HEK293 (cell line): Measurements from ENCODE around the gene FOXC2.

ENCODE experiments used
- CTCF ChIA-PET: fragments of 350-600 bp; formaldehyde crosslinking; extraction: SDS; loops from one replicate; lab custom pipeline; 2021; ENCODE audit warnings: antibody characterized with exemption; lab: Yijun Ruan, JAX
- POLR2A ChIA-PET: fragments of 300-600 bp; formaldehyde crosslinking; extraction: SDS; loops from one replicate; lab custom pipeline; 2020; ENCODE audit warnings: antibody characterized with exemption, inconsistent platforms; lab: Yijun Ruan, JAX
- H3K27ac ChIP-seq: fragments of 200-500 bp; sonication (Bioruptor generic); 2 replicates; pipeline ENCODE4 v1.5.1; 2014; ENCODE audit warnings: low read depth, low read length, control low read depth, inconsistent platforms; ENCODE audit errors: extremely low read depth
- H3K36me3 ChIP-seq, 2 experiments: fragments of 200-500 bp in 1 of 2; sonication (Bioruptor generic) in 1 of 2; 1 replicate in 1 of 2; 2 replicates in 1 of 2; pipeline ENCODE4 v1.5.1; 2014 to 2017; ENCODE audit warnings: inconsistent platforms in 2 of 2, low read length in 2 of 2; ENCODE audit not compliant: control insufficient read depth in 2 of 2, insufficient read depth in 1 of 2
- H3K4me1 ChIP-seq: fragments of 200-500 bp; sonication (Bioruptor generic); 2 replicates; pipeline ENCODE4 v1.5.1; 2014; ENCODE audit warnings: mild to moderate bottlenecking, low read length, inconsistent platforms; ENCODE audit not compliant: control insufficient read depth, insufficient read depth
- H3K4me3 ChIP-seq: 2 replicates; pipeline ENCODE4 v1.5.1; 2011; ENCODE audit warnings: low read depth, mild to moderate bottlenecking, control low read depth, low read length, moderate library complexity
- H3K9me3 ChIP-seq: fragments of 200-500 bp; sonication (Bioruptor generic); 2 replicates; pipeline ENCODE4 v1.5.1; 2014; ENCODE audit warnings: low read depth, low read length, inconsistent platforms; ENCODE audit not compliant: control insufficient read depth, insufficient read depth
- EGR2 ChIP-seq: fragments of 450-650 bp; formaldehyde crosslinking; IDR thresholded peaks from 2 replicates; pipeline ENCODE4 v1.5.1; 2016; ENCODE audit warnings: low read depth, missing biosample characterization, missing genetic modification characterization
- HOXC10 ChIP-seq: sonication (generic); formaldehyde crosslinking; IDR thresholded peaks from 2 replicates; pipeline ENCODE4 v1.8.1; 2023; ENCODE audit warnings: mild to moderate bottlenecking, missing genetic modification reagents
- KLF1 ChIP-seq: fragments of 450-650 bp; formaldehyde crosslinking; IDR thresholded peaks from 2 replicates; pipeline ENCODE4 v1.5.1; 2016; ENCODE audit warnings: missing biosample characterization, missing genetic modification characterization
- PRDM1 ChIP-seq: fragments of 450-650 bp; formaldehyde crosslinking; IDR thresholded peaks from 2 replicates; pipeline ENCODE4; 2016; ENCODE audit warnings: missing biosample characterization, missing genetic modification characterization
- ZFHX2 ChIP-seq: fragments of 450-650 bp; formaldehyde crosslinking; conservative IDR thresholded peaks from 2 replicates; pipeline ENCODE4 v1.5.1; 2016; ENCODE audit warnings: missing biosample characterization, missing genetic modification characterization
- ZNF2 ChIP-seq: fragments of 450-650 bp; formaldehyde crosslinking; IDR thresholded peaks from 2 replicates; pipeline ENCODE4 v1.5.1; 2016; ENCODE audit warnings: missing biosample characterization, missing genetic modification characterization
- ZNF600 ChIP-seq: fragments of 450-650 bp; formaldehyde crosslinking; IDR thresholded peaks from 2 replicates; pipeline ENCODE4 v1.5.1; 2016; ENCODE audit warnings: missing biosample characterization, missing genetic modification characterization
- ZNF621 ChIP-seq: fragments of 450-650 bp; formaldehyde crosslinking; IDR thresholded peaks from 2 replicates; pipeline ENCODE4 v1.5.1; 2017; ENCODE audit warnings: missing biosample characterization, missing genetic modification characterization
- ZNF777 ChIP-seq: fragments of 450-650 bp; formaldehyde crosslinking; IDR thresholded peaks from 2 replicates; pipeline ENCODE4 v1.5.1; 2017; ENCODE audit warnings: missing biosample characterization, missing genetic modification characterization, borderline replicate concordance
- TF ChIP-seq, protein P1 (sequence below): fragments of 450-650 bp; formaldehyde crosslinking; conservative IDR thresholded peaks from 2 replicates; pipeline ENCODE4 v1.5.1; 2016; ENCODE audit warnings: low read depth, missing biosample characterization, missing genetic modification characterization
- TF ChIP-seq, protein P2 (sequence below): fragments of 450-650 bp; formaldehyde crosslinking; IDR thresholded peaks from 2 replicates; pipeline ENCODE4 v1.5.1; 2017; ENCODE audit warnings: missing biosample characterization, missing genetic modification characterization
- TF ChIP-seq, protein P3 (sequence below): fragments of 450-650 bp; formaldehyde crosslinking; IDR thresholded peaks from 2 replicates; pipeline ENCODE4 v1.5.1; 2016; ENCODE audit warnings: missing biosample characterization, missing genetic modification characterization, borderline replicate concordance
- TF ChIP-seq, protein P4 (sequence below): fragments of 450-650 bp; formaldehyde crosslinking; IDR thresholded peaks from 2 replicates; pipeline ENCODE4 v1.5.1; 2016; ENCODE audit warnings: missing biosample characterization, missing genetic modification characterization
- TF ChIP-seq, protein P5 (sequence below): IDR thresholded peaks from 2 replicates; pipeline ENCODE4 v1.6.1; 2011; ENCODE audit warnings: mild to moderate bottlenecking, low read depth, low read length, borderline replicate concordance

FOXC2 gene

DNA sequence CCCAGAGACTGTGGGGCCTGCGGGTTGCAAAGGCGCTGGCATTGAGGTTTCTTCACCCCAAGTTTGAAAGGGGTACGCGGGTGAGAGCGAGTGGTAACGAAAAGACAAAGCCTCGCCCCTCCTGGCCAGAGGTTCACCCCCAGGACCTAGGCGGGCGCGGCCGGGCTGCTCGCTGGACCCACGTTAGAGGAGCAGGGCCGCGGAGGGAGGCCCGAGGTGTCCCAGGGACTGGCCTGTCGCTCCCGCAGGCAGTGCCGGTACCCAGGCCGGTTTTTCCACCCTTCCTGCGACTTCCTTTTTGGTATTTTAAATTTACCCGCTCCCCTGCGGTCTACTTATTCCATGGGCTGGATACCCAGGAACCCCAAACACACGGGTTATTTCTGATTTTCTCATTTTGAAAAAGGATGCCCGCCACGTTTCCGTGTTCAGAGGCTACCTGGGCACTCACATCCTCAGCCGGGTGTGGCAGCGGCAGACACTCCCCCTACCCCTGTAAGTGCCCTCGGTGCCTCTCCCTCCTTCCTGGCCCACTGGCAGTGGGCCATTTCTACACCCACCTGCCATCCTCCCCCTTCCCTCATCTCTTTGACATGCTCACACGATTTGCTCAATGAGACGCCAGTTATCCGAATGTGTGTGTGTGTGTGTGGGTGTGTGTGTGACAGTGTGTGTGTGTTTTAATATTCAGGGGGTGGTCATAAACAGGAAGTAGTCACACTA, 10.1 kb downstream of the FOXC2 start:
- no peak for TF ChIP-seq ZNF777 (tag by site-specific recombination)
- TF ChIP-seq, protein P1, sequence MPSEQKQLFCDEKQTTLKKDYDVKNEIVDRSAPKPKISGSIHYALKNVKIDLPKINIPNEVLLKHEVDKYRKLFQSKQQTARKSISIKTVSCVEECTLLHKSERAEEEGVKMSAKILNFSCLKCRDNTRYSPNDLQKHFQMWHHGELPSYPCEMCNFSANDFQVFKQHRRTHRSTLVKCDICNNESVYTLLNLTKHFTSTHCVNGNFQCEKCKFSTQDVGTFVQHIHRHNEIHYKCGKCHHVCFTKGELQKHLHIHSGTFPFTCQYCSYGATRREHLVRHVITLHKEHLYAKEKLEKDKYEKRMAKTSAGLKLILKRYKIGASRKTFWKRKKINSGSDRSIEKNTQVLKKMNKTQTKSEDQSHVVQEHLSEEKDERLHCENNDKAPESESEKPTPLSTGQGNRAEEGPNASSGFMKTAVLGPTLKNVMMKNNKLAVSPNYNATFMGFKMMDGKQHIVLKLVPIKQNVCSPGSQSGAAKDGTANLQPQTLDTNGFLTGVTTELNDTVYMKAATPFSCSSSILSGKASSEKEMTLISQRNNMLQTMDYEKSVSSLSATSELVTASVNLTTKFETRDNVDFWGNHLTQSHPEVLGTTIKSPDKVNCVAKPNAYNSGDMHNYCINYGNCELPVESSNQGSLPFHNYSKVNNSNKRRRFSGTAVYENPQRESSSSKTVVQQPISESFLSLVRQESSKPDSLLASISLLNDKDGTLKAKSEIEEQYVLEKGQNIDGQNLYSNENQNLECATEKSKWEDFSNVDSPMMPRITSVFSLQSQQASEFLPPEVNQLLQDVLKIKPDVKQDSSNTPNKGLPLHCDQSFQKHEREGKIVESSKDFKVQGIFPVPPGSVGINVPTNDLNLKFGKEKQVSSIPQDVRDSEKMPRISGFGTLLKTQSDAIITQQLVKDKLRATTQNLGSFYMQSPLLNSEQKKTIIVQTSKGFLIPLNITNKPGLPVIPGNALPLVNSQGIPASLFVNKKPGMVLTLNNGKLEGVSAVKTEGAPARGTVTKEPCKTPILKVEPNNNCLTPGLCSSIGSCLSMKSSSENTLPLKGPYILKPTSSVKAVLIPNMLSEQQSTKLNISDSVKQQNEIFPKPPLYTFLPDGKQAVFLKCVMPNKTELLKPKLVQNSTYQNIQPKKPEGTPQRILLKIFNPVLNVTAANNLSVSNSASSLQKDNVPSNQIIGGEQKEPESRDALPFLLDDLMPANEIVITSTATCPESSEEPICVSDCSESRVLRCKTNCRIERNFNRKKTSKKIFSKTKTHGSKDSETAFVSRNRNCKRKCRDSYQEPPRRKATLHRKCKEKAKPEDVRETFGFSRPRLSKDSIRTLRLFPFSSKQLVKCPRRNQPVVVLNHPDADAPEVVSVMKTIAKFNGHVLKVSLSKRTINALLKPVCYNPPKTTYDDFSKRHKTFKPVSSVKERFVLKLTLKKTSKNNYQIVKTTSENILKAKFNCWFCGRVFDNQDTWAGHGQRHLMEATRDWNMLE (tag by site-specific recombination): no peak
- TF ChIP-seq, protein P2, sequence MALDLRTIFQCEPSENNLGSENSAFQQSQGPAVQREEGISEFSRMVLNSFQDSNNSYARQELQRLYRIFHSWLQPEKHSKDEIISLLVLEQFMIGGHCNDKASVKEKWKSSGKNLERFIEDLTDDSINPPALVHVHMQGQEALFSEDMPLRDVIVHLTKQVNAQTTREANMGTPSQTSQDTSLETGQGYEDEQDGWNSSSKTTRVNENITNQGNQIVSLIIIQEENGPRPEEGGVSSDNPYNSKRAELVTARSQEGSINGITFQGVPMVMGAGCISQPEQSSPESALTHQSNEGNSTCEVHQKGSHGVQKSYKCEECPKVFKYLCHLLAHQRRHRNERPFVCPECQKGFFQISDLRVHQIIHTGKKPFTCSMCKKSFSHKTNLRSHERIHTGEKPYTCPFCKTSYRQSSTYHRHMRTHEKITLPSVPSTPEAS (tag by site-specific recombination): peak; percentile 53; the same call in 1 of the 2 replicates
- peak; percentile 97 for TF ChIP-seq EGR2 (tag by site-specific recombination)
- 0 out of 2 replicates have a peak, but pooled peaks have one; percentile 36 for TF ChIP-seq KLF1 (tag by site-specific recombination)
- no peak for TF ChIP-seq PRDM1 (tag by site-specific recombination)
- TF ChIP-seq, protein P3, sequence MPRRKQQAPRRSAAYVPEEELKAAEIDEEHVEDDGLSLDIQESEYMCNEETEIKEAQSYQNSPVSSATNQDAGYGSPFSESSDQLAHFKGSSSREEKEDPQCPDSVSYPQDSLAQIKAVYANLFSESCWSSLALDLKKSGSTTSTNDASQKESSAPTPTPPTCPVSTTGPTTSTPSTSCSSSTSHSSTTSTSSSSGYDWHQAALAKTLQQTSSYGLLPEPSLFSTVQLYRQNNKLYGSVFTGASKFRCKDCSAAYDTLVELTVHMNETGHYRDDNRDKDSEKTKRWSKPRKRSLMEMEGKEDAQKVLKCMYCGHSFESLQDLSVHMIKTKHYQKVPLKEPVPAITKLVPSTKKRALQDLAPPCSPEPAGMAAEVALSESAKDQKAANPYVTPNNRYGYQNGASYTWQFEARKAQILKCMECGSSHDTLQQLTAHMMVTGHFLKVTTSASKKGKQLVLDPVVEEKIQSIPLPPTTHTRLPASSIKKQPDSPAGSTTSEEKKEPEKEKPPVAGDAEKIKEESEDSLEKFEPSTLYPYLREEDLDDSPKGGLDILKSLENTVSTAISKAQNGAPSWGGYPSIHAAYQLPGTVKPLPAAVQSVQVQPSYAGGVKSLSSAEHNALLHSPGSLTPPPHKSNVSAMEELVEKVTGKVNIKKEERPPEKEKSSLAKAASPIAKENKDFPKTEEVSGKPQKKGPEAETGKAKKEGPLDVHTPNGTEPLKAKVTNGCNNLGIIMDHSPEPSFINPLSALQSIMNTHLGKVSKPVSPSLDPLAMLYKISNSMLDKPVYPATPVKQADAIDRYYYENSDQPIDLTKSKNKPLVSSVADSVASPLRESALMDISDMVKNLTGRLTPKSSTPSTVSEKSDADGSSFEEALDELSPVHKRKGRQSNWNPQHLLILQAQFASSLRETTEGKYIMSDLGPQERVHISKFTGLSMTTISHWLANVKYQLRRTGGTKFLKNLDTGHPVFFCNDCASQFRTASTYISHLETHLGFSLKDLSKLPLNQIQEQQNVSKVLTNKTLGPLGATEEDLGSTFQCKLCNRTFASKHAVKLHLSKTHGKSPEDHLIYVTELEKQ (tag by site-specific recombination): no peak
- no peak for TF ChIP-seq HOXC10 (CRISPR knock-in tag)
- TF ChIP-seq, protein P4, sequence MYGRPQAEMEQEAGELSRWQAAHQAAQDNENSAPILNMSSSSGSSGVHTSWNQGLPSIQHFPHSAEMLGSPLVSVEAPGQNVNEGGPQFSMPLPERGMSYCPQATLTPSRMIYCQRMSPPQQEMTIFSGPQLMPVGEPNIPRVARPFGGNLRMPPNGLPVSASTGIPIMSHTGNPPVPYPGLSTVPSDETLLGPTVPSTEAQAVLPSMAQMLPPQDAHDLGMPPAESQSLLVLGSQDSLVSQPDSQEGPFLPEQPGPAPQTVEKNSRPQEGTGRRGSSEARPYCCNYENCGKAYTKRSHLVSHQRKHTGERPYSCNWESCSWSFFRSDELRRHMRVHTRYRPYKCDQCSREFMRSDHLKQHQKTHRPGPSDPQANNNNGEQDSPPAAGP (tag by site-specific recombination): peak; percentile 59; the same call in 1 of the 2 replicates
- TF ChIP-seq ZFHX2 (tag by site-specific recombination): peak; percentile 99
- TF ChIP-seq, all 188 proteins: peak for 5
- Histone ChIP-seq H3K4me1 (peaks cover 3% of the 10 kb centered on the region; the same call in 1 of the 2 replicates), H3K4me3 (peak overlapping the region; percentile 37), H3K27ac (peak overlapping the region; percentile 41; the same call in 1 of the 2 replicates), H3K36me3 (no peaks in the 10 kb centered on the region), H3K9me3 (no peaks in the 10 kb centered on the region)
- CTCF ChIA-PET: interaction anchor here (0.5 to 2.1 kb wide), 5 partner anchors 12 to 929 kb away, joined by 3 to 8 read pairs (median 4); no protein-coding TSS in a partner anchor
- POLR2A ChIA-PET: interaction anchor here (0.6 to 1.1 kb wide), 4 partner anchors 19 to 353 kb away, joined by 4 to 9 read pairs (median 4); no protein-coding TSS in a partner anchor

DNA sequence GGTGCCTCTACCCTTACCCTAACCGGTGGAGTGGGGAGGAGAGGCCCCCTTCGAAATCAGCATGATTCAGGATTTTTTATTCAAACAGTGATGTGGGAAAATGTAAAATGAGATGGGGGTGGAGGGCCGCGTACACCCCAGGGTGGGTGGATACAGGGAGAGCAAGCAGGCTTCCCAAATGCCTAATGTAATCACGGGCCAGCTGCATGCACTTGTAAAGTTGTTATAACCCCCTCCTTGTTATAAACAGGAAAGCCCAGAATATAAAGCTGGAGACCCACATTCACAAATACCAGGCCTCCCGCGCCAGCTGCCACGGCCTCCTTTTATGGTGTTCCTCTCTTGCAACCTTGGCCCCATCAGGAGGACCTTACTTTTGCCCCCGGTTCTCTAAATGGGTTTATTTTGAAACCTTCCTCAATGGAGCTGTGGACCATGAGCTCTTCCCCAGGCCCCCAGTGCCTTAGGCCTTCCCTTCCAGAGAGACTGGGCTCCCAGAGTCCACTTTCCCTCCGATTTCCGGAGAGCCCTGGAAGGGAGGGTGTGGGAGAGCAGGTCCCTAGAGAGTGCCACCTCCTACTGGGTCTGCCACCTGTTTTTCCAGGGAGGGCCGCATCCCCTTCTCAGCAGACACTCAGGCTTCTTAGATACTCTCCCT, 10.8 kb downstream of the FOXC2 start:
- peaks cover 3% of the 10 kb centered on the region; the same call in 1 of the 2 replicates for H3K4me1 ChIP-seq
- no peak overlapping the region for H3K27ac ChIP-seq
- TF ChIP-seq ZNF2 (tag by site-specific recombination) (no peak), EGR2 (tag by site-specific recombination) (peak; percentile 6; the same call in 1 of the 2 replicates), ZNF621 (no peak), ZNF600 (tag by site-specific recombination) (no peak), ZFHX2 (tag by site-specific recombination) (peak; percentile 73; the same call in 1 of the 2 replicates)
- TF ChIP-seq, protein P5, sequence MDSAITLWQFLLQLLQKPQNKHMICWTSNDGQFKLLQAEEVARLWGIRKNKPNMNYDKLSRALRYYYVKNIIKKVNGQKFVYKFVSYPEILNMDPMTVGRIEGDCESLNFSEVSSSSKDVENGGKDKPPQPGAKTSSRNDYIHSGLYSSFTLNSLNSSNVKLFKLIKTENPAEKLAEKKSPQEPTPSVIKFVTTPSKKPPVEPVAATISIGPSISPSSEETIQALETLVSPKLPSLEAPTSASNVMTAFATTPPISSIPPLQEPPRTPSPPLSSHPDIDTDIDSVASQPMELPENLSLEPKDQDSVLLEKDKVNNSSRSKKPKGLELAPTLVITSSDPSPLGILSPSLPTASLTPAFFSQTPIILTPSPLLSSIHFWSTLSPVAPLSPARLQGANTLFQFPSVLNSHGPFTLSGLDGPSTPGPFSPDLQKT: no peak
- TF ChIP-seq, protein P4 (tag by site-specific recombination): 0 out of 2 replicates have a peak, but pooled peaks have one; percentile 5
- H3K9me3 ChIP-seq: no peaks in the 10 kb centered on the region
- H3K4me3 ChIP-seq: no peak overlapping the region
- ChIA-PET POLR2A (no interaction called here), CTCF (no interaction called here)
- H3K36me3 ChIP-seq: no peaks in the 10 kb centered on the region
